H1 (cell line): ENCODE measurements around the gene PWP1. TPM values are rescaled to one million over a fixed set of nuclear protein-coding genes. Genes with fewer than 3 reads are reported as not detected.
"Not testable (repeated sequence)": the region's sequence is repeated elsewhere in the genome, so short reads cannot be mapped to it uniquely, and the experiment has no call there.

ENCODE experiments used
- CTCF ChIA-PET: fragments of 300-600 bp; sonication (Branson Sonifier 250); formaldehyde crosslinking; loops from one replicate; lab custom pipeline; 2021; ENCODE audit not compliant: partially characterized antibody; lab: Charles Lee
- POLR2A ChIA-PET: fragments of 300-600 bp; sonication (Branson Sonifier 250); formaldehyde crosslinking; loops from one replicate; lab custom pipeline; 2021; ENCODE audit warnings: inconsistent platforms; ENCODE audit not compliant: partially characterized antibody; lab: Charles Lee
- DNase-seq, 2 experiments: peaks; one replicate each; pipeline versions ENCODE4 v3.0.0 to v3.0.0-alpha.2; 2010 to 2022; ENCODE audit warnings: low spot score in 2 of 2, low read depth in 1 of 2, mixed read lengths in 1 of 2
- FAIRE-seq: peaks from 2 replicates; lab custom pipeline; 2011; peaks lifted over from hg19 to GRCh38; lab: Jason Lieb, UNC
- H2AFZ ChIP-seq: 2 replicates; pipeline ENCODE4 v1.8.1; 2012; ENCODE audit warnings: low read length, inconsistent platforms
- H2AK5ac ChIP-seq: 2 replicates; pipeline ENCODE4 v1.6.1; 2013; ENCODE audit warnings: low read depth, low read length
- H2BK120ac ChIP-seq: replicated peaks from 2 replicates; pipeline ENCODE3; 2013; ENCODE audit warnings: low read depth, low read length, inconsistent platforms
- H2BK12ac ChIP-seq: 2 replicates; pipeline ENCODE4 v1.6.1; 2013; ENCODE audit warnings: low read depth, low read length
- H2BK15ac ChIP-seq: 2 replicates; pipeline ENCODE4 v1.6.1; 2013; ENCODE audit warnings: low read length
- H2BK20ac ChIP-seq: 2 replicates; pipeline ENCODE4 v1.6.1; 2013; ENCODE audit warnings: low read length
- H2BK5ac ChIP-seq: 2 replicates; pipeline ENCODE4 v1.6.1; 2013; ENCODE audit warnings: low read depth, low read length
- H3K14ac ChIP-seq: 2 replicates; pipeline ENCODE4 v1.6.1; 2013; ENCODE audit warnings: inconsistent platforms; ENCODE audit not compliant: insufficient read length
- H3K18ac ChIP-seq: 2 replicates; pipeline ENCODE4 v1.6.1; 2013; ENCODE audit warnings: low read length; ENCODE audit errors: extremely low read depth
- H3K23ac ChIP-seq: 2 replicates; pipeline ENCODE4 v1.6.1; 2013; ENCODE audit warnings: inconsistent platforms; ENCODE audit not compliant: insufficient read length
- H3K23me2 ChIP-seq: 2 replicates; pipeline ENCODE4 v1.6.1; 2013; ENCODE audit warnings: low read depth, low read length
- H3K27ac ChIP-seq: 2 replicates; pipeline ENCODE4 v1.6.1; 2011; ENCODE audit warnings: low read depth, low read length, inconsistent platforms
- H3K27me3 ChIP-seq, 4 experiments: replicated peaks in 1 of 4; 1 replicate in 1 of 4; 2 replicates in 3 of 4; pipeline versions ENCODE4 v1.6.1 to v1.8.1; 2011 to 2013; ENCODE audit warnings: low read length in 3 of 4, mild to moderate bottlenecking in 3 of 4, inconsistent platforms in 2 of 4, mixed read lengths in 2 of 4, moderate library complexity in 1 of 4; ENCODE audit not compliant: control insufficient read depth in 3 of 4, insufficient read depth in 3 of 4; ENCODE audit errors: extremely low read depth in 1 of 4
- H3K36me3 ChIP-seq, 4 experiments: 2 replicates each; pipeline versions ENCODE4 v1.6.1 to v1.8.1; 2011 to 2013; ENCODE audit warnings: mild to moderate bottlenecking in 4 of 4, low read length in 3 of 4, moderate library complexity in 2 of 4, control low read depth in 1 of 4, inconsistent platforms in 1 of 4; ENCODE audit not compliant: insufficient read depth in 4 of 4, control insufficient read depth in 2 of 4
- H3K4ac ChIP-seq: replicated peaks from 2 replicates; pipeline ENCODE3; 2013; ENCODE audit warnings: low read length, low read depth, mixed read lengths, inconsistent platforms; ENCODE audit not compliant: insufficient read length
- H3K4me1 ChIP-seq, 4 experiments: replicated peaks in 1 of 4; 1 replicate in 1 of 4; 2 replicates in 3 of 4; pipeline versions ENCODE4 v1.6.1 to v1.8.1; 2011 to 2013; ENCODE audit warnings: low read length in 3 of 4, inconsistent platforms in 2 of 4, mixed read lengths in 1 of 4; ENCODE audit not compliant: insufficient read depth in 4 of 4, control insufficient read depth in 3 of 4
- H3K4me2 ChIP-seq, 2 experiments: 2 replicates each; pipeline versions ENCODE4 v1.6.1 to v1.8.1; 2011 to 2013; ENCODE audit warnings: low read depth in 2 of 2, low read length in 2 of 2, control low read depth in 1 of 2, inconsistent platforms in 1 of 2, mild to moderate bottlenecking in 1 of 2; ENCODE audit not compliant: insufficient read depth in 1 of 2
- H3K4me3 ChIP-seq, 4 experiments: fragments of 200-600, 300-600 bp in 1 of 4; sonication (generic), shearing (Covaris generic), sonication (Bioruptor Twin) in 1 of 4; 2 replicates each; pipeline versions ENCODE4 v1.5.1 to v1.8.1; 2011 to 2016; ENCODE audit warnings: low read length in 4 of 4, low read depth in 3 of 4, control low read depth in 2 of 4, inconsistent platforms in 2 of 4, mild to moderate bottlenecking in 2 of 4, mixed read lengths in 1 of 4, moderate library complexity in 1 of 4; ENCODE audit not compliant: insufficient read depth in 2 of 4; ENCODE audit errors: extremely low read depth in 1 of 4
- H3K56ac ChIP-seq: replicated peaks from 2 replicates; pipeline ENCODE3; 2013; ENCODE audit warnings: low read depth, mild to moderate bottlenecking, mixed read lengths, low read length, inconsistent platforms; ENCODE audit not compliant: insufficient read length
- H3K79me1 ChIP-seq: 2 replicates; pipeline ENCODE4 v1.6.1; 2013; ENCODE audit warnings: low read depth, low read length, control low read depth
- H3K79me2 ChIP-seq, 2 experiments: 2 replicates each; pipeline versions ENCODE4 v1.6.1 to v1.8.1; 2012 to 2013; ENCODE audit warnings: low read length in 2 of 2, mild to moderate bottlenecking in 2 of 2, inconsistent platforms in 1 of 2; ENCODE audit not compliant: insufficient read depth in 2 of 2, control insufficient read depth in 1 of 2
- H3K9ac ChIP-seq, 4 experiments: replicated peaks in 1 of 4; 1 replicate in 1 of 4; 2 replicates in 3 of 4; pipeline versions ENCODE4 v1.6.1 to v1.8.1; 2011 to 2013; ENCODE audit warnings: low read depth in 3 of 4, low read length in 3 of 4, control low read depth in 2 of 4, mild to moderate bottlenecking in 2 of 4, moderate library complexity in 2 of 4, inconsistent platforms in 1 of 4; ENCODE audit errors: extremely low read depth in 1 of 4
- H3K9me3 ChIP-seq, 2 experiments: 2 replicates each; pipeline versions ENCODE4 v1.6.1 to v1.8.1; 2012 to 2013; ENCODE audit warnings: mild to moderate bottlenecking in 2 of 2, moderate library complexity in 2 of 2, control low read depth in 1 of 2, inconsistent platforms in 1 of 2, low read depth in 1 of 2, low read length in 1 of 2, mixed read lengths in 1 of 2; ENCODE audit not compliant: insufficient read depth in 2 of 2
- H4K20me1 ChIP-seq, 2 experiments: replicated peaks in 1 of 2; 2 replicates each; pipeline versions ENCODE3 to v1.8.1; 2011 to 2013; ENCODE audit warnings: inconsistent platforms in 2 of 2, low read length in 2 of 2, mild to moderate bottlenecking in 1 of 2; ENCODE audit not compliant: insufficient read depth in 2 of 2, control insufficient read depth in 1 of 2
- H4K5ac ChIP-seq: 2 replicates; pipeline ENCODE4 v1.6.1; 2013; ENCODE audit warnings: low read length, low read depth, mixed read lengths, inconsistent platforms; ENCODE audit not compliant: insufficient read length
- H4K8ac ChIP-seq: 2 replicates; pipeline ENCODE4 v1.8.0; 2013; ENCODE audit warnings: mild to moderate bottlenecking, moderate library complexity, low read length, inconsistent platforms; ENCODE audit not compliant: insufficient read depth; ENCODE audit errors: extremely low read depth
- H4K91ac ChIP-seq: replicated peaks from 2 replicates; pipeline ENCODE3; 2013; ENCODE audit warnings: low read length, mixed read lengths, inconsistent platforms; ENCODE audit not compliant: insufficient read length
- BACH1 ChIP-seq: IDR thresholded peaks from 2 replicates; pipeline ENCODE4 v1.6.1; 2012; ENCODE audit warnings: low read length, improper control_type of control experiment
- MAFK ChIP-seq: IDR thresholded peaks from 2 replicates; pipeline ENCODE4 v1.6.1; 2012; ENCODE audit warnings: low read depth, mild to moderate bottlenecking, improper control_type of control experiment, low read length
- WGBS, 2 experiments: shearing (Covaris generic) in 1 of 2; methylation state at CpG; one replicate each; pipeline versions ENCODE4 v1.1.6 to v1.1.7; 2013 to 2015; ENCODE audit warnings: low lambda C conversion rate in 2 of 2, mixed read lengths in 2 of 2, inconsistent platforms in 1 of 2, low coverage in 1 of 2, missing lambda C conversion rate in 1 of 2; ENCODE audit not compliant: insufficient replicate concordance in 2 of 2, insufficient coverage in 1 of 2, insufficient read length in 1 of 2; ENCODE audit errors: extremely low coverage in 1 of 2, missing lambda C conversion rate in 1 of 2; 5-methylcytosine and 5-hydroxymethylcytosine counted together
- polyA plus RNA-seq, 7 experiments: library from polyadenylated mRNA; depleted of rRNA in 3 of 7; stranded (reverse) in 5 of 7; unstranded in 2 of 7; fragments of >200 nt in 5 of 7; fragments of 200-250 nt in 2 of 7; gene quantifications; 1 replicate in 5 of 7; 2 replicates in 1 of 7; 4 replicates in 1 of 7; pipeline versions ENCODE4 v1.2.1 to v1.2.3, GENCODE V29; 2011 to 2013; ENCODE audit warnings: missing spikeins in 2 of 7, mixed read lengths in 2 of 7
- total RNA-seq: library from RNA; stranded (reverse); fragmentation: NEBNext Ultra II Directional; extraction: Animal tissue kit (Norgen Biotek cat#: 25700); gene quantifications from 2 replicates; pipeline ENCODE4 v1.2.1, GENCODE V29; 2021

The PWP1 gene
- total and polyA plus RNA-seq, 2 of the 8 experiments (the other 6 are each of a cell fraction or from before 2014, with no cell fraction given) = 57.8 to 78.5 TPM

DNA sequence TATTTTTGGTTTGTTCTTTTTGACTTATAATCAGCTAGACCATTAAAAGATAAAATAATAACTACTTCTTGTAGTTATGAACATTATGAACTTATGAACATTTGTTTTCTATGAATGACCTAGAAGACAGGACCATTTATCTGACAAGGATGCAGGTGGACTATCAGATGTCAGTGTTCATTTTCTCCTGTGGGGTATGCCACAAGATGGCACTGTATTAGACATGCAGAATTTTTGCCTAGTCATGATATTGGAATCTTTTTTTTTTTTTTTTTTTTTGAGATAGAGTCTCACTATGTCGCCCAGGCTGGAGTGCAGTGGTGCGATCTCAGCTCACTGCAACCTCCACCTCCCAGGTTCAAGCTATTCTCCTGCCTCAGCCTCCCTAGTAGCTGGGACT, 10.2 kb downstream of the PWP1 start:
- H2BK15ac ChIP-seq, H2BK20ac ChIP-seq, H3K9ac ChIP-seq, H4K91ac ChIP-seq, H3K27ac ChIP-seq, H4K5ac ChIP-seq, H2BK5ac ChIP-seq, H3K18ac ChIP-seq, H2BK12ac ChIP-seq, H4K8ac ChIP-seq, H2BK120ac ChIP-seq, POLR2A ChIA-PET, DNase-seq, FAIRE-seq, H4K20me1 ChIP-seq, H3K79me2 ChIP-seq, H3K79me1 ChIP-seq, H3K27me3 ChIP-seq: not testable (repeated sequence)
- CTCF ChIA-PET = interaction anchor here (0.8 to 1.3 kb wide), 2 partner anchors 11 to 35 kb away, joined by 3 read pairs; no protein-coding TSS in a partner anchor
- peaks cover 25 to 78% (median 67%) of the 10 kb centered on the region in 4 experiments for H3K36me3 ChIP-seq
- TF ChIP-seq BACH1 = peak; percentile 72
- 0 out of 2 replicates have a peak, but pooled peaks have one; percentile 43 for TF ChIP-seq MAFK
- TF ChIP-seq, all 59 proteins: peak for 2; not testable (repeated sequence) for 57
- H3K14ac ChIP-seq, H3K4me1 ChIP-seq, H3K4ac ChIP-seq, H3K4me2 ChIP-seq, H3K4me3 ChIP-seq, H3K56ac ChIP-seq, H3K23ac ChIP-seq, H3K9me3 ChIP-seq, H2AFZ ChIP-seq, H2AK5ac ChIP-seq, H3K23me2 ChIP-seq: not testable (repeated sequence)
- 89% methylated on average over 2 of the region's 2 CpGs; no CpG with 5 or more reads in 1 of the 2 experiments for WGBS, 2 experiments
